ENCODE measurements around the gene JAM3.

JAM3 gene

GRCh38 chr11:134068829-134069425, at the start of gene JAM3:
Gene JAM3 (plus strand): TSS chr11:134069072. CDS start chr11:134069084, 12 bp downstream.
- peak; percentile 100 for DNase-seq (ENCODE audit: low spot score)

DNA sequence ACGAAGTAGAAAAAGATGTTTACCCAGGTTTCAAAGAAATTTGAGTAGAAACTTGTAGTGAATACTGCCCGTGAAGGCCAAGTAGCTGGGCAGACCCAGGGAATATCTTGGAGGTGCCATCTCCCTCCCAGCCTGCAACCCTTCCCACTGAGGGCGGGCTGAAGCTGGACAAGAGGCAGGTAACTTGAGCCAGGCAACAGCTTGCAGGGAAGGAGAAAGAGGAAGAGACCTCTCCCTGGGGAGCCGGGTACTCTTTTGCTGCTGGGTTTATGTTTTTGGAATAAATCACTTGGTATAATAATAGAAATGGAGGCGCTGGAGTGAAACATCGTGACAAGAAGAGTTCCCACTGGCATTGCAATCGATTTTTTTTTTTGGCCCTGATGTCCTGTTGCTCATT, 49.4 kb upstream of the JAM3 start:
- no peak for DNase-seq (ENCODE audit: low spot score)

DNA sequence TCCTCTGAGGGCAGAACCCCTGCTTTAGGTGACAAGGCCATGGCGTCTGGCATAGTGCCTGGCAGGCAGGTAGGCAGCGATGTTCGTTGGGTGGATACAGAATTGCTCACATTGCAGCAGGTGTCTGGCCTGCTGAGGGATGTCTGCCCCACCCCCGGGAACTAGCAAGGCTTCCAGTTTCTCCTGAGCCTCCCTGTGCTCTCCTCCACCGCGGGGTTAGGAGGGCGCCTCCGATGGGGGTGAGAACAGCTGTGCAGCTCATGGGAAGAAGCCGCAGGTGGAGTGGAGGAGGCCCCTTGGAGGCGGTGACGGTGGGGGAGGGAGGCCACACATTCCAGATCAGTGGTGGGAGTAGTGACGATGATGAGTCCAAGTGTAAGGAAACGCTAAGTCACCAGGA, 48.3 kb upstream of the JAM3 start:
- no peak for DNase-seq (ENCODE audit: low spot score)

DNA sequence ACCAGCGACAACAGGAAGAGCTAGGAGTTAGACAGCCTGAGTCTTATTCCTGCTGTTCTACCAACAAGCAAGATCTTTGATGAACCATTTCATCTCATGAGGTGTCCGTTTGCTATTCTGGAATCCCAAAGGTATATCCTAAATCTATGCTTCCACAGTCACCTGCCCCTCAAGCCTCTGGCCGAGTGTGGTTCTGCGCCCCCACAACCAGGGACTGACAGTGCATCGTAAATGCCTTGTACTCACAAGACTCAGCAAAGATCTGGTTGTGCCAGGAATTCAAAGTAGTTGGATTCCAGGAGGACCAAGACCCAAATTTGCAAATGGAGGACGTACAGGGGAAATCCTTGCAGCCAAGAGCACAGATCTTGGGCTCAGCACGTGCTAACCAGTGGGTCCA, 47.5 kb upstream of the JAM3 start:
- DNase-seq (ENCODE audit: low spot score): no peak

GRCh38 chr11:134022748-134023147, 46.1 kb upstream of the JAM3 start:
- DNase-seq (ENCODE audit: low spot score): no peak

DNA sequence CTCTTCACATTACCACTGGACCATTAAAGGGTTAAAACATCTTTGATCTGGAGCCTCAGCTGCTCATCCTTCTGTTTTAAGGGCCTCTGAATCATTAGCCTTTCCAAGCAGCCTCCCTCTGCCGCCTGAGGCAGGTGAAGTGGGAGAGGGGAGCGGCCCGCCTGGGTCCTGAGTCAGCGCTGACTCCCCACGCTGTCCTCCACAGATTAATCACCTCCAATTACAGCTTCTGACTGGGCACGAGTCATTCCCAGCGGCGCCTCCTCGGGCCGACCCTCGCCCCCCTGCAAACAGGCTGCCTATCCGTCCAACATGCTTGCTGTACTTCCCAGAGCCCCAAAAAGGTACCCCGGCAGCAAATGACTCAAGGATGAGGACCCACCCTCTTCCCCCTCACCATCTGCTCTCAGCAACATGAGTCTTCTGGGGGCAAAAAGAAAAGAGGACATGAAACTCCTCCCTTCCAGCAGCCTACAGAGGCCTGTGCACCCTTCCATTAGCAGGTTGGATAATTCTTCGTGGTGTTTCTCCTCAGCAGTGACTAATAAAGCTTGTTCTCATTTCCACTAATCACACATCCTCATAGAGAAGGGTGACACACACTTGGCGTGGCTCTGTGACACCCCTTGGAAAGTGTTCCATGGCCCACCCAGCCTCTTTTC, 44.3 kb upstream of the JAM3 start:
- peak; percentile 79 for DNase-seq (ENCODE audit: low spot score)

- no peak for DNase-seq (ENCODE audit: low spot score)
These were observed 43.8 kb upstream of the JAM3 start for GRCh38 chr11:134025082-134025429.

DNA sequence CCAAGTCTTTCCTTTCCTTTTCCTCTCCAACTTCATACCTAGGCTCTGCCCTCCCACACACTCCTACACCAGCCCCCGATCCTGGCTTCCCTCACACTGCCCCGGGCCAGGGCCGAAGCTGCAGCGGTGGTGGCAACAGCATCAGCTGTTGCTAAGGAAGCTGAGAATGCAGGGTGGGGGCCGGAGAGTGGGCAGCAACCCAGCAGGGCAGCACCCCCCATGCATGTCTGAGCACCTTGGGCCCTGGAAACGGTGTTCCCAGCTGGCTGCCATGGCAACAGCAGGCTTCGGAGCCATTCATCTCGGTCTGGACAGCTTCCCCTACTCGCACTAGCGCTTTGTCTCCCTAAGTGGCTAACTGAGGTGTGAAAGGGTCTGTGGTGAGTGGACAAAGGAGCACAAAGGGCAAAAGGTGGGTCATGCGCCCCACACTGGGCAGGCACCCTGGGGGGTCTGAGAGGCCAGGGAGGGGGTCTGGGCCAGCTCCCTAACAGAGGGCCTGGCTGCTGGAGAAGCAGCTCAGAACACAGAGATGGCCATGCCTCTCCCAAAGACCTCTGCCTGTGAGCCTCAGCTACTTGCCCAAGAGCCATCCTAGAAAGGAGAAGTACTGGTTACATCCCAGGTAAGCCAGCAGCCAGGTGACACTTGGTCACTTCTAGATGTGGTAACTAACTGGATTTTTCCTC, 42.1 kb upstream of the JAM3 start:
- no peak for DNase-seq (ENCODE audit: low spot score)

DNA sequence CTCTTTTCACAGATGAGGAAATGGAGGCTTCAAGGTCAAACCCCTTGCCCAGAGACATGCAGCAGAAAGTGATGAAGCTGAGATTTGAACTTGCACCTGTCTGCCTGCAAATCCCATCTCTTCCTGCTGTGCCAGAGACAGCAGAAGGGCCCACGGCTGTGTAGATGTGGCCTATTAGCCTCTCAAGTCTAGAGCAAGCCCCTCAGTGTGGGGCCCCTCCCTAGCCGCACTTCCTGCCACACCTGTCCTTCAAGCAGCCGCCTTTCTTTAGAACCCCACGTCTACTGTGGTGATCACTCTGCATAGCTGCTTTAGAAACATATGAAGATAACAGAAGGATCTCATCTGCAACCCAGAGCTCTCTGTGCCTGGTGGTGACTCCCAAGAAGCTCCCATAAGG, 41.2 kb upstream of the JAM3 start:
- DNase-seq (ENCODE audit: low spot score): no peak

GRCh38 chr11:134028368-134028920, 40.4 kb upstream of the JAM3 start:
- DNase-seq (ENCODE audit: low spot score): no peak

GRCh38 chr11:134030853-134031252, 38.0 kb upstream of the JAM3 start:
- DNase-seq (ENCODE audit: low spot score): no peak

GRCh38 chr11:134032043-134032442, 36.8 kb upstream of the JAM3 start:
- DNase-seq (ENCODE audit: low spot score): no peak

DNA sequence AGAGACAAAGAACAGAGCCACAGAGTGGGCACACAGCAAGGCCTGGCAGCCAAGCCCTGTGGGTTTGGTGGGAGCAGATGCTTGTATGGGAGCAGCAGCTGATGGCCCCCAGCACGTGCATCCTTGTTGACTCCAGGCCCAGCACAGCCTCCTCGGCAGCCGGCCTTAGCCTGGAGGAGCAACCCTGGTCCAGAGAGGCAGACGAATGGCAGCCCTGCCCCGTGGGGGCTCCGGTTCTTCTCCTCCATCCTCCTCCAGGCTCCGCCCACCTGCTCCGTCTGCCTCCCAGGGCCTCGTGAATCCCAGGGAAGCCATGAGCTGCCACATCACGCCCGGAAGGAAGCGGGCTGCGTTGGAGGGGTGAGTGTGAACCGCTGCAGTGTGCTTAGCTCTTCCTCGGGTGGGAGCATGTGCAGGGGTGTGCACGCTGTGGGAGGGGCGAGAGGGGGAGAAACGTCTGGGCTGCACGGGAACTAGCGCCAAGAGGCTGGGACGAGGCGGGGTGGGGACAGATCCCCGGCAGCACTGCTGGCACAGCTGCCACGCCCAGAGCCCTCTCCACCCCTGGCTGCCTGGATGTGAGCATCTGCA, 36.3 kb upstream of the JAM3 start:
- peak; percentile 47 for DNase-seq (ENCODE audit: low spot score)

DNA sequence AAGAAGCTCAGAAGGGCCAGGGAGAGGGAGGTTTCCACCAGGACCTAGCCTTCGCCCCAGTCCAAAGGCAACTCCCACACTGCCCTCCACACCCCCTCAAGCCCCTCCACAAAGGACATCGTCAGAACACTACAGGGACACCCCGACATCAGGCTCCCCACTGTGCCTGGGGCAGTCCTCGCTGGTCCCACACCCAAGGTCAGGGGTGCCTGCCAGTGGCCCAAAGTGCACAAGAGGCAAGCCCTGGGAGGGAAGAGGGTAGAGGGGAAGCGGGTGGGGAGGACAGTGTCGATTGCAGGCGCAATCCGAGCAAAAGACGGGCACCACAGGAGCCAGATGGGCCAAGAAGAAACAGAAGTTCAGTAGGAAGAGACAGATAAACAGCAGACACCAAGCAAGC, 35.6 kb upstream of the JAM3 start:
- DNase-seq (ENCODE audit: low spot score): no peak

- peak; percentile 95 for DNase-seq (ENCODE audit: low spot score)
These were observed 35.0 kb upstream of the JAM3 start for GRCh38 chr11:134033696-134034491.

GRCh38 chr11:134034496-134035381, 34.1 kb upstream of the JAM3 start:
- DNase-seq (ENCODE audit: low spot score): no peak

DNA sequence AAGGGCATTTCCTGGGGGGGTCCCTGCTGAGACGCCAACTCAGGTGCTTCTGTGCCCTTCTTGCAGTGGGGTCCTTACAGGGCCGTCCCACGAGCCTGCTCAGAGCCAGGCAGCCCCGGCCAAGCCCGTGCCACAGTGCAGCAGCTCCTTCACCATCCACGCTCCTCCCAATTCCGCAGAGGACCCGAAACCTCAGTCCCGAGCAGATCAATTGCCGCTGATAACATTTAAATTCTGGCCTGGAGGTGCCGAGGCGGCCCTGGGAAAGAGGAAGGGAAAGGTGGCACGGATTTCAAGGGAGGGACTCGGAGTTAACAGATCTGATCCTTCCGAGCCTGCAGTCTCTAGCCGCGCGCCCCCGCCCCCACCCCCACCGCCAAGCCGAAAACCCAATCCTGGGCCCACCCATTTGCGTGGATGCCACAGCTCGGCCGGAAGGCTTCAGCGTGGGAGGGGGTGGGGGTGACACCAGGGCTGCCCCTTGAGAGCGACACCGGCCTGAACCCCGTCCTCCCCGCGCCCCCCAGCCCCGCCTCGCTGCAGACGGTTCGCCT, 32.3 kb upstream of the JAM3 start:
- no peak for DNase-seq (ENCODE audit: low spot score)

GRCh38 chr11:134037046-134037908, 31.6 kb upstream of the JAM3 start:
- DNase-seq (ENCODE audit: low spot score): peak; percentile 74

DNA sequence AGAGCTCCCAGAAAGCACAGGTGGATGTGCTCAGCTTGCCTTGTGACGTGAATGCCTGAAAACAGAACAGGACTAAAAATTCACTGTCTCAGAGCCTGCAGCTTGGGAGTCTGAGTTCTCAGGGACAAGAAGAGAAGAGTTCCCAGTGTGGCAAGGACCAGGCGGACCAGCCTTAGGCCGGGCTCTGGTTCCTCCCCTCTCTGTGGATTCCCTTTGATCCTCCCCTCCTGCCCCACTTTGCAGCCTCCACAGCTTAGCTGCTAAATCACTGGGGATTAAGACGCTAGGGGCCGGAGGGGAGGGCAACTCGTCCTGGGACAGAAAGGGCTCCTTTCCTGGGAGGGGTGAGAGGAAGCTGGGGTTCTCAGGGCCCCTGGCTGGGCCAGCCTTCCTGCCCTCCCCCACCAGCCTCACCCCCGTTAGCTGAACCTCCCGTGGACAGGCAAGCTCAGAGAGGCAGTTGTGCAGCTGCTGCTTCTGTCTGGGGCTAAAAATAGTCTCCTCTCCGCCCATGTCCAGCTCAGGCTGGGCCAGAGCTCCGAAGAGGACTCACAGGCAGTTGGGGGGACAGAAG, 29.9 kb upstream of the JAM3 start:
- DNase-seq (ENCODE audit: low spot score): no peak

Measured in AG20443 (cell line).